Stimulated activated effector memory CD8-positive, alpha-beta T cell treated with anti-CD3 and anti-CD28 coated beads, Interleukin-12 subunit alpha, Interleukin-12 subunit beta, amount 100 ng/mL, for 72 hours (primary cell): Measurements from ENCODE around the gene ADAMTS15.
A peak's percentile ranks its signal among the peaks of the same experiment; 100 is the strongest.

Source experiments
- ATAC-seq: fragments of 150-1000 bp; cut with Tn5 transposase; 2 replicates; pipeline ENCODE4 v1.10.0; 2021
- DNase-seq, 2 donors: peaks; one replicate each; pipeline ENCODE4 v3.0.0; 2021 to 2022; ENCODE audit warnings: low spot score in 2 of 2
- H3K27ac Mint-ChIP-seq: one replicate; pipeline ENCODE4 v1.8.0; 2022; ENCODE audit warnings: mild to moderate bottlenecking, mixed read lengths
- H3K36me3 Mint-ChIP-seq: one replicate; pipeline ENCODE4 v1.8.0; 2022; ENCODE audit warnings: mild to moderate bottlenecking, mixed read lengths
- H3K4me1 Mint-ChIP-seq: one replicate; pipeline ENCODE4 v1.8.0; 2022; ENCODE audit warnings: mixed read lengths
- H3K4me3 Mint-ChIP-seq: one replicate; pipeline ENCODE4 v1.8.0; 2022; ENCODE audit warnings: mild to moderate bottlenecking, mixed read lengths
- H3K9me3 Mint-ChIP-seq: one replicate; pipeline ENCODE4 v1.8.0; 2022; ENCODE audit warnings: mixed read lengths

The ADAMTS15 gene

GRCh38 chr11:130515829-130516553, 67.5 kb downstream of the ADAMTS15 start:
- ATAC-seq (no peak), DNase-seq (no peak)
- no peaks in the 10 kb centered on the region for H3K9me3 Mint-ChIP-seq
- H3K4me3 Mint-ChIP-seq: no peak overlapping the region
- no peaks in the 10 kb centered on the region for H3K4me1 Mint-ChIP-seq
- no peaks in the 10 kb centered on the region for H3K36me3 Mint-ChIP-seq
- no peak overlapping the region for H3K27ac Mint-ChIP-seq

- ATAC-seq (no peak), DNase-seq (no peak)
- H3K27ac Mint-ChIP-seq: no peak overlapping the region
- H3K36me3 Mint-ChIP-seq: no peaks in the 10 kb centered on the region
- no peaks in the 10 kb centered on the region for H3K4me1 Mint-ChIP-seq
- H3K4me3 Mint-ChIP-seq: no peak overlapping the region
- no peaks in the 10 kb centered on the region for H3K9me3 Mint-ChIP-seq
Observed at GRCh38 chr11:130516554-130517505, 68.4 kb downstream of the ADAMTS15 start.

- Mint-ChIP-seq H3K9me3 (no peaks in the 10 kb centered on the region), H3K27ac (no peak overlapping the region), H3K4me1 (no peaks in the 10 kb centered on the region), H3K4me3 (no peak overlapping the region), H3K36me3 (no peaks in the 10 kb centered on the region)
- ATAC-seq (no peak), DNase-seq (no peak)
Observed at GRCh38 chr11:130518164-130518680, 69.8 kb downstream of the ADAMTS15 start.

DNA sequence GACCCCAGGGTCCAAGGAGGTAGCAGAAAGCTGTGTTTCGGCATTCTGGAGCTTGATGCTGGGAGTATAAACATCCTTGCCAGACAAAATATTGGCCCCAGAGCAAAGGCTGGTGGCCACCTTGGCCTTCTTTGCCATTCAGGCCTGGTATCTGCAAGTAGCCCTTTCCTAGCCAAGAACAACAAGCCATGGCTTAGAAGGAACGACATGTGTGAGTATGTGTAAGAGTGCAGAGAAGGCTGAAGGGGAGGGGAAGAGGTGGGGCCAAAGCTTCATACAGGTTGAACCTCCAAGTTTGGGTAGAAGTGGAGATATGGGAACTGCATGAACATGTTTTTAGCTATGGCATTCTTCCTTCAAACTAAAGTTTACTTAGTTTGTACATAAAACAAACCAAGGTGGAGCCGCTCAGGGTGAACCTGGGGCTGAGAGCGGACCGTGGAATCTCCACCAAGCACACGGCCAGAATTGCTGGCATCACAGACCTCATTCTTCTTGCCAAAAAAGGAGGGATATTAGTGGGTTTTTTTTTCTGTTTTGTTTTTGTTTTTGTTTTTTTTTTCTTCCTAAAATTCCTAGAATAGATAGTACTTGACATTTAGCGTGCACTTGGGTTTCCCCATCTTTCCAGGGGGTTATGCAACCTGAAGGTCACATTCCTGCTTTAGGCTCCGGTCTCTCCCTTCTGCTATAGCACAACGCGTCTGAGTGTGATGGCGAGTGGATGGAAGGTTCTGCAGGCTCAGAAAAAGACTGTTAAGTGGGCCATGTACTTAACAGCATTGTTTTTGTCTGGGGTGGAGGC, 70.9 kb downstream of the ADAMTS15 start:
- DNase-seq (no peak), ATAC-seq (no peak)
- H3K36me3 Mint-ChIP-seq: no peaks in the 10 kb centered on the region
- H3K4me3 Mint-ChIP-seq: no peak overlapping the region
- no peaks in the 10 kb centered on the region for H3K4me1 Mint-ChIP-seq
- H3K27ac Mint-ChIP-seq: no peak overlapping the region
- H3K9me3 Mint-ChIP-seq: no peaks in the 10 kb centered on the region

GRCh38 chr11:130520271-130520671, 71.8 kb downstream of the ADAMTS15 start:
- no peak for ATAC-seq
- Mint-ChIP-seq H3K36me3 (no peaks in the 10 kb centered on the region), H3K4me3 (no peak overlapping the region), H3K9me3 (no peaks in the 10 kb centered on the region), H3K27ac (no peak overlapping the region), H3K4me1 (no peaks in the 10 kb centered on the region)
- peak in 1 of 2 donors; percentile 42 for DNase-seq

DNA sequence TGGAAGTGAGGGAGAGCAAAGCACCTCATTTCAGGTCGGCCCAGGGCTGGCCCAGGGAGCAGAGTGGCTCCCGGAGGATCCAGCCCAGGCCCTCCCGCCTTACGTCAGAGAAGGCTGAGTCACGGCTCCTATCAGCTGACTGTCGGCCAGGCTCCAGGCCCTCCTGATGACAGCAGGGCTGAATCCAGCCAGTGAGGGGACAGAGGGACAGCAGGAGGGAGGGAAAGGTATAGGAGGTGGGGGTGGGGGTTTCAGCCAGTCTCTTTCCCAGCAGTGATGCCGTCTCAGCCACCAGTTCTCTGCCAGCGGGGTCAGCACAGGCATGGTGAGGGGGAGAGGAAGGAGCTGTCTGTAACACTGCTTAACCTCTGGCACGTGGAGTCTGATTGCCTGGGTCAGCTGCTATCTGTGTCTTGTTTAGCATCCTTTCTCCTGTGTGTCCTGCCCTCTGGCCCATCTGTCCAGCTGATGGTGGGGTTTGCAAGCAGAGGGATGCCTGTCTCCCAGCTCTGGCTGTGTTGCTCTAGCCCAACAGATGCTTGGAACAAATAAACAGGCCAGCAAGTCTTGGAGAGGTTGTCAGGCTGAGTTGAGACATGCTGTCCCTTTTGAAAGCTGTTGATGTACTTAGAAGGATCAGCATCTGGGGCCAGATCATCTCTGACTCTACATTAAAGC, 74.0 kb downstream of the ADAMTS15 start:
- ATAC-seq: no peak

DNA sequence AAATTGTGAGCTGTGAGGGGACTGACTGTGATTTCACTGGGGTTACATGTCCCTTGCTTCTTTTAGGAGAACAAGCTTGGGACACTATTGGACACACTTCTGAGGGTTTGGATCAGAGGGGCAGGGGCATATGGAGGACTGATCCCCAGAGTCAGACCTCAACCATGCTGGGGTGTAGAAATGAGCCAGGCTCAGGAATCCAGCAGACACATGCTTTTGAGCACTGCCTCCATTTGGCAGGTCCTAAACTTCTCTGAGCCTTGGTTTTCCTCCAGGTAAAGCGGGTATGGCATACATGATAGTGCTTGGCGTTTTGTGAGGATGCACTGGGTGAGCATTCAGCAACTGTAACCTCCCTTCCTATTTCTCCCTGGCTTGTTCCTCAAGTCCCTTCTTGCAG, 74.7 kb downstream of the ADAMTS15 start:
- ATAC-seq: no peak

More for the DNA sequence above, 74.0 kb downstream of the ADAMTS15 start:
- no peak overlapping the region for H3K27ac Mint-ChIP-seq
- H3K9me3 Mint-ChIP-seq: no peaks in the 10 kb centered on the region
- peak in 1 of 2 donors; percentile 28 for DNase-seq
- no peak overlapping the region for H3K4me3 Mint-ChIP-seq
- no peaks in the 10 kb centered on the region for H3K4me1 Mint-ChIP-seq
- no peaks in the 10 kb centered on the region for H3K36me3 Mint-ChIP-seq

GRCh38 chr11:130523609-130524008, 75.2 kb downstream of the ADAMTS15 start:
- ATAC-seq (no peak), DNase-seq (no peak)
- no peaks in the 10 kb centered on the region for H3K9me3 Mint-ChIP-seq
- no peaks in the 10 kb centered on the region for H3K4me1 Mint-ChIP-seq
- no peaks in the 10 kb centered on the region for H3K36me3 Mint-ChIP-seq
- H3K27ac Mint-ChIP-seq: no peak overlapping the region
- no peak overlapping the region for H3K4me3 Mint-ChIP-seq

More for the DNA sequence above, 74.7 kb downstream of the ADAMTS15 start:
- H3K4me3 Mint-ChIP-seq: no peak overlapping the region
- H3K27ac Mint-ChIP-seq: no peak overlapping the region
- no peaks in the 10 kb centered on the region for H3K36me3 Mint-ChIP-seq
- no peaks in the 10 kb centered on the region for H3K9me3 Mint-ChIP-seq
- no peaks in the 10 kb centered on the region for H3K4me1 Mint-ChIP-seq
- no peak for DNase-seq

DNA sequence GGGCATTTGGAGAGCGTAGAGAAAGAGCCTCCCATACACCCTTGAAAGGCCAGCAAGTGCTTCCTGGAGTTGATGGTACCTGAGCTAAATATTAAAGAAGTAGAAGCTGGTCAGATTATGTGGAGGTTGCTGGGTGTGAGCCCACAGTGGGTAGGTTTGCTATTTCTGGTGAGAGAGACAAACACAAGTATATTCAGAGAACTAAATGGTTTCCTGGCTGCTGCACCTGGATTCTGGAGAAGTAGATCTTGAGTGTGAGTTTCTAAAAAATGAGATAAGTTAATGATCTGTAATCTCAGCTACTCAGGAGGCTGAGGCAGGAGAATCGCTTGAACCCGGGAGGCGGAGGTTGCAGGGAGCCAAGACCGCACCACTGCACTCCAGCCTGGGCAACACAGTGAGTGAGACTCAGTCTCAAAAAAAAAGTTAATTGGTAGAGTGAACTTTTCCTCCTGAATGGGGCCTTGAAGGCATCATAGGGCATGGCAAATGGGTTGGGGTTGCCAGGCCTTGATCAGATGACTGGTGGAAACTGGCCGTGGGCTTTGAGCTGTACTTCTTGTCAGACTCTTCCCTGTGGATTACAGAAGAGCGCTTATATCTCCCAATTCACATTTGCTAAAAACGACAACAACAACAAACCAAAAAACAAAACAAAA, 75.8 kb downstream of the ADAMTS15 start:
- no peak overlapping the region for H3K27ac Mint-ChIP-seq
- ATAC-seq (no peak), DNase-seq (no peak)
- no peak overlapping the region for H3K4me3 Mint-ChIP-seq
- no peaks in the 10 kb centered on the region for H3K4me1 Mint-ChIP-seq
- no peaks in the 10 kb centered on the region for H3K36me3 Mint-ChIP-seq
- H3K9me3 Mint-ChIP-seq: no peaks in the 10 kb centered on the region

- Mint-ChIP-seq H3K4me1 (no peaks in the 10 kb centered on the region), H3K4me3 (no peak overlapping the region), H3K9me3 (no peaks in the 10 kb centered on the region), H3K36me3 (no peaks in the 10 kb centered on the region), H3K27ac (no peak overlapping the region)
- DNase-seq: no peak
- no peak for ATAC-seq
Observed at GRCh38 chr11:130525307-130525706, 76.9 kb downstream of the ADAMTS15 start.
